Measurements from ENCODE around the gene ATP5MC3. TPM values are rescaled to one million over a fixed set of nuclear protein-coding genes. Genes with fewer than 3 reads are reported as not detected.
"Not testable (repeated sequence)": the region's sequence is repeated elsewhere in the genome, so short reads cannot be mapped to it uniquely, and the experiment has no call there.

The ATP5MC3 gene
- 10 to 100 TPM; 74.4 to 91.3 (median 89.4) TPM for total RNA-seq
- total RNA-seq (2013), result 65.7 TPM
- 39.9 to 203 (median 50.1) reads per million in 29 experiments for total RNA-seq

DNA sequence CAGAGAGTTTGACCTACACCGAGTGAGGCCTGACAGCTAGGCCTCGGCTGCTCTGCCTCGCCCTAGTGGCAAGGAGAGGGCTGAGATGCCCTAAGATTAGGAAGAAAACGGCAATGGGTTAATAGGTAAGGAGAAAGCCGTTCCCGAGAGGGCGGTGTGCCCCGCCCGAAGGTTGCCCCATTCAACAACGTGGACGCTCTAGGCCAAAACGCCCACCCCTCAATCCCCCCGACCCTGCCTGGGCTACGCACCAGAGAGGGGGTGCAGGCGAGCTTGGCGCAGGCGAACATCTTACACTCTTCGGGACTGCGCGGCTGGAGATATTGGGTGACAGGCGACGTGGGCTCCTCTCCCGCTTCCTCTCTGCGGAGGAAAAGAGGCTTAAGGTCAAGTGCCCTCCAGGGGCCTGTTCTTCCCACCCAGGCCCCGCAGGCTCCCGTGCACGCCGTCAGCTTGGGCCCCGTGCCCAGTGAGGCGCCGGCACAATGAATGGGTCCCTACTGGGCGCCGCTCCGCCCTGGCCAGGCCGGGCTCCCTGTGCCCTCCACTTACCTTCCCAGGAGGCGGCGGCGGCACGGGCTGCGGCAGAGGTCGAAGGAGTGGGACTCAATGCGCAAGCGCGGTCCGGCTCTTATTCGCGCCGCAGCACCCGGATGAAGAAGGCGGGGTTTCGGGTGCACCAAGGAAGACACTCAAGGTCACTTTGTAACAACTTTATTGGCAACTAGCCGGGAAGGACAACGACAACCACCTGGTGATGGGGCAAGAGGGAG is at the start of gene ATP5MC3:
ATP5MC3 (minus strand) TSS at position 607 of the 773 bp plus-strand sequence; CDS start at position 290, 317 bp downstream.
- H3K9me3 Mint-ChIP-seq, result peaks cover 0 to 4% (median 0%) of the 10 kb centered on the region in 3 donors
- peaks cover 12 to 14% of the 10 kb centered on the region in 2 experiments for H3K4me1 ChIP-seq (ENCODE audit: control insufficient read depth in 1 of 2, extremely low read depth in 1 of 2, insufficient read depth in 2 of 2, low read length in 2 of 2)
- peak; percentile 86 to 94 (median 92) for ATAC-seq (replicated peaks in 1 of 4)
- peak within 1 kb of the TSS; percentile 87 to 95 (median 95) for H3K4me3 Mint-ChIP-seq
- peak within 1 kb of the TSS; percentile 88 to 90 for H3K27ac Mint-ChIP-seq
- peaks cover 20 to 33% (median 27%) of the 10 kb centered on the region in 3 donors for H3K4me1 Mint-ChIP-seq
- peak; percentile 82 to 97 (median 89) for DNase-seq
- H3K9me3 ChIP-seq, result no peaks in the 10 kb centered on the region
- peak within 1 kb of the TSS; percentile 73 for H3K27ac ChIP-seq (ENCODE audit: low read length)
- H3K4me3 ChIP-seq (ENCODE audit: control insufficient read depth in 1 of 2, extremely low read depth in 1 of 2, low read length in 1 of 2), result peak within 1 kb of the TSS; percentile 93 to 94
- ChIA-PET CTCF (no interaction called here), POLR2A (interaction anchor here in 1 of 2 donors (1.1 kb wide), 1 partner anchor 13 kb away, joined by 4 read pairs; the partner anchor contains the start of gene ATF2)
- H3K27me3 Mint-ChIP-seq, result no peaks in the 10 kb centered on the region
- H3K36me3 ChIP-seq (ENCODE audit: control insufficient read depth in 2 of 2, extremely low read depth in 1 of 2, insufficient read depth in 1 of 2, low read length in 1 of 2), result peaks cover 0 to 35% of the 10 kb centered on the region in 2 donors
- 0% methylated on average over 35 of the region's 53 CpGs for WGBS (ENCODE audit: insufficient coverage)
- no peaks in the 10 kb centered on the region for H3K27me3 ChIP-seq (replicated peaks in 1 of 2; ENCODE audit: control insufficient read depth in 2 of 2, extremely low read depth in 1 of 2, insufficient read depth in 2 of 2, low read length in 1 of 2)
- H3K36me3 Mint-ChIP-seq, result peaks cover 29% of the 10 kb centered on the region

DNA sequence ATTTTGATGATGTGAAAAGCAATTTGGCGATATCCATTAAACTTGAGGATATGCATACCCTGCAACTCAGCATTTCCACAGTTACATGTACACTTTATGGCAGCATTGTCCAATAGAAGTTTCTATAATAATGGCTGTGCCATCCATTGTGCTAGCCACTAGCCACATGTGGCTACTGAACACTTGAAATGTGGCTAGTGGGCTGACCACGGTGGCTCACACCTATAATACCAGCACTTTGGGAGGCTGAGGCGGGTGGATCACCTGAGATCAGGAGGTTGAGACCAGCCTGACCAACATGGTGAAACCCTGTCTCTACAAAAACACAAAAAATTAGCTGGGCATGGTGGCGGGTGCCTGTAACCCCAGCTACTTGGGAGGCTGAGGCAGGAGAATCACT is 47.1 kb upstream of the ATP5MC3 start:
- H3K4me3 Mint-ChIP-seq; H3K4me1 ChIP-seq (ENCODE audit: control insufficient read depth in 1 of 2, extremely low read depth in 1 of 2, insufficient read depth in 2 of 2, low read length in 2 of 2); H3K27ac Mint-ChIP-seq; ATAC-seq (replicated peaks in 1 of 4); DNase-seq; H3K4me1 Mint-ChIP-seq; H3K9me3 ChIP-seq; H3K9me3 Mint-ChIP-seq; H3K36me3 ChIP-seq (ENCODE audit: control insufficient read depth in 2 of 2, extremely low read depth in 1 of 2, insufficient read depth in 1 of 2, low read length in 1 of 2); H3K4me3 ChIP-seq (ENCODE audit: control insufficient read depth in 1 of 2, extremely low read depth in 1 of 2, low read length in 1 of 2); H3K27me3 ChIP-seq (replicated peaks in 1 of 2; ENCODE audit: control insufficient read depth in 2 of 2, extremely low read depth in 1 of 2, insufficient read depth in 2 of 2, low read length in 1 of 2); CTCF ChIA-PET; POLR2A ChIA-PET; H3K27ac ChIP-seq (ENCODE audit: low read length); H3K36me3 Mint-ChIP-seq: not testable (repeated sequence)
- whole genome bisulfite sequencing (ENCODE audit: insufficient coverage), result no CpG with 5 or more reads among the region's 4 CpGs
- H3K27me3 Mint-ChIP-seq, result peaks cover 9 to 15% of the 10 kb centered on the region in 2 donors

DNA sequence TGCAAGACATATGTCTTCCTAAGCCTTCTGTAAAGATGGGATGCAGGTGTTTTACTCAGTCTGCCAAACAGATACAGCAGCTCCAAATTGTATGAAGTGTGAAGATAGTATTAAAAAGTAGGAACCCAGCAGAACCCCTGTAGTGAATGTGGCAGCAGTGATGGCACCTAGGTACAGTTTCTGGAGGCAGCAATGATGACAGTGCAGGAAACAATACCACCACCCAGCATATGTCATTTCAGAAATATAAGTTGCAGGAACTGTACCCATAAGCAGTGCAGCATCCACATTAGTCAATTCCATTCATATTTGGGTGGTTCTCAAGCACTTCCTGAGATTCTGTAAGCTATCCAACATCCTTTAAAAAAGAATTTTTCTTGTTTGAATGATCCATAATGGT is 46.7 kb upstream of the ATP5MC3 start:
- Histone ChIP-seq H3K4me3 (ENCODE audit: control insufficient read depth in 1 of 2, extremely low read depth in 1 of 2, low read length in 1 of 2) (no peak overlapping the region), H3K36me3 (ENCODE audit: control insufficient read depth in 2 of 2, extremely low read depth in 1 of 2, insufficient read depth in 1 of 2, low read length in 1 of 2) (no peaks in the 10 kb centered on the region), H3K27me3 (replicated peaks in 1 of 2; ENCODE audit: control insufficient read depth in 2 of 2, extremely low read depth in 1 of 2, insufficient read depth in 2 of 2, low read length in 1 of 2) (peaks cover 0 to 3% of the 10 kb centered on the region in 2 experiments), H3K9me3 (no peaks in the 10 kb centered on the region), H3K4me1 (ENCODE audit: control insufficient read depth in 1 of 2, extremely low read depth in 1 of 2, insufficient read depth in 2 of 2, low read length in 2 of 2) (no peaks in the 10 kb centered on the region), H3K27ac (ENCODE audit: low read length) (no peak overlapping the region)
- no peak overlapping the region for H3K4me3 Mint-ChIP-seq
- H3K27ac Mint-ChIP-seq, result no peak overlapping the region
- no peaks in the 10 kb centered on the region for H3K36me3 Mint-ChIP-seq
- POLR2A ChIA-PET, result no interaction called here
- H3K9me3 Mint-ChIP-seq, result no peaks in the 10 kb centered on the region
- peaks cover 13 to 18% of the 10 kb centered on the region in 2 donors for H3K27me3 Mint-ChIP-seq
- H3K4me1 Mint-ChIP-seq, result no peaks in the 10 kb centered on the region
- CTCF ChIA-PET, result no interaction called here
- ATAC-seq (replicated peaks in 1 of 4) (no peak), DNase-seq (no peak)

DNA sequence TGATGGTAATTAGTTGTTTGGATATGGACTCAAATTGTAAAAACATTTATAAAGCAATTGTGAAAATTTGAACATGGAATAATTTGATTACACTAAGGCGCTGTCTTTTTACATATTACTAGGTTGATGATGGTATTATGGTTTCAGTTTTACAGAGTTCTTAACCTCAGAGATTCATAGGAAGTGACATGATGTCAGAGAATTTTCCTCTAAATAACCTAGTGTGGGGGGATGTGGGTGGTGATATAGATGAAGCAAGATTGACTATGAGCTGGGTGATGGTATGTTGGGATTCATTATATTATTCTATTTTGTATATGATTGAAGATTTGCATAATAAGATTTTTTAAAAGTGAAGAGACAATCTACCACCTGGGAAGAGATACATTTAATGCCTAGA is 45.9 kb upstream of the ATP5MC3 start:
- no peaks in the 10 kb centered on the region for H3K36me3 Mint-ChIP-seq
- no peaks in the 10 kb centered on the region for H3K4me1 ChIP-seq (ENCODE audit: control insufficient read depth in 1 of 2, extremely low read depth in 1 of 2, insufficient read depth in 2 of 2, low read length in 2 of 2)
- no peak for DNase-seq

DNA sequence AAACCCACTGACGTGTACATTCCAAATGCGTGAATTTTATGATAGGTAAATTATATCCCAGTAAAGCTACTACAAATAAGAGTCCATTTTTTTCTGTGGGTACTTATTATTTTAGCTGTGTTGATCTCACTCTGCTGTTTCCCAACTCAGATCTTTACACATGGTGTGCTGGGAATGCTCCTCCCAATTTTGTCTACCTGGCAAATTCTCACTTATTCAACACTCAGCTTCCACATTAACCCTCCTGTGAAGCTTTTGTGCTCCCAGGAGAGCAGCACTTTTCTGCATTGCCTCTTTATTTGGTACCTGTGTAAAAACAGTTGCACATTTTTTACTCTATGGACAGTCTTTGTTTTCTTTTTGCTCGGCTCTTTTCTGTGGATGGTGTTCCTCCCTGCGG is 38.6 kb upstream of the ATP5MC3 start:
- Histone ChIP-seq H3K4me1 (ENCODE audit: control insufficient read depth in 1 of 2, extremely low read depth in 1 of 2, insufficient read depth in 2 of 2, low read length in 2 of 2) (no peaks in the 10 kb centered on the region), H3K4me3 (ENCODE audit: control insufficient read depth in 1 of 2, extremely low read depth in 1 of 2, low read length in 1 of 2) (no peak overlapping the region), H3K27me3 (replicated peaks in 1 of 2; ENCODE audit: control insufficient read depth in 2 of 2, extremely low read depth in 1 of 2, insufficient read depth in 2 of 2, low read length in 1 of 2) (peaks cover 2 to 3% of the 10 kb centered on the region in 2 experiments), H3K27ac (ENCODE audit: low read length) (no peak overlapping the region), H3K36me3 (ENCODE audit: control insufficient read depth in 2 of 2, extremely low read depth in 1 of 2, insufficient read depth in 1 of 2, low read length in 1 of 2) (no peaks in the 10 kb centered on the region), H3K9me3 (no peaks in the 10 kb centered on the region)
- DNase-seq, result no peak
- Mint-ChIP-seq H3K27me3 (peaks cover 24 to 27% of the 10 kb centered on the region in 2 donors), H3K4me1 (no peaks in the 10 kb centered on the region), H3K27ac (no peak overlapping the region), H3K9me3 (no peaks in the 10 kb centered on the region), H3K36me3 (no peaks in the 10 kb centered on the region), H3K4me3 (no peak overlapping the region)
- POLR2A ChIA-PET, result no interaction called here
- CTCF ChIA-PET, result interaction anchor here in 1 of 2 donors (0.5 kb wide), 1 partner anchor 62 kb away, joined by 3 read pairs; no protein-coding TSS in a partner anchor
- no peak for ATAC-seq (replicated peaks in 1 of 4)
- WGBS (ENCODE audit: insufficient coverage), result 100% methylated on average over 1 of the region's 4 CpGs

More for the DNA sequence above, 45.9 kb upstream of the ATP5MC3 start:
- Histone ChIP-seq H3K4me3 (ENCODE audit: control insufficient read depth in 1 of 2, extremely low read depth in 1 of 2, low read length in 1 of 2) (no peak overlapping the region), H3K9me3 (no peaks in the 10 kb centered on the region), H3K36me3 (ENCODE audit: control insufficient read depth in 2 of 2, extremely low read depth in 1 of 2, insufficient read depth in 1 of 2, low read length in 1 of 2) (no peaks in the 10 kb centered on the region), H3K27me3 (replicated peaks in 1 of 2; ENCODE audit: control insufficient read depth in 2 of 2, extremely low read depth in 1 of 2, insufficient read depth in 2 of 2, low read length in 1 of 2) (peaks cover 0 to 3% of the 10 kb centered on the region in 2 experiments), H3K27ac (ENCODE audit: low read length) (no peak overlapping the region)
- Mint-ChIP-seq H3K4me3 (no peak overlapping the region), H3K4me1 (no peaks in the 10 kb centered on the region), H3K27ac (no peak overlapping the region), H3K27me3 (peaks cover 18 to 19% of the 10 kb centered on the region in 2 donors), H3K9me3 (no peaks in the 10 kb centered on the region)
- ChIA-PET POLR2A (no interaction called here), CTCF (no interaction called here)
- no CpG with 5 or more reads among the region's 1 CpG for WGBS (ENCODE audit: insufficient coverage)
- no peak for ATAC-seq (replicated peaks in 1 of 4)

DNA sequence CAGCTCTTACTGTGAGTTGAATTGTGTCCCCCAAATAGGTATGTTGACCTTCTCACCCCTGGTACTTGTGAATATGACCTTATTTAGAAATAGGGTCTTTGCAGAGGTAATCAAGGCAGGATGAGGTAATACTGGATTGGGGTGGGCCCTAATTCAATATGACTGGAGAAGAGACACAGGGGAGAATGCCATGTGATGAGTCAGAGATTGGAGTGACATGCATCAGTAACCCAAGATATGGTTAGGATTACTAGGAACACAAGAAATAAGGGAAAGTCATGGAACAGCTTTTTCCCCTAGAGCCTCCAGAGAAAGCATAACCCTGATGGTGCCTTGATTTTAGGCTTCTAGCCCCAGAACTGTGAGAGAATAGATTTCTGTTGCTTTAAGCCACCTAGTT is 37.0 kb upstream of the ATP5MC3 start:
- Mint-ChIP-seq H3K27ac (no peak overlapping the region), H3K36me3 (no peaks in the 10 kb centered on the region), H3K4me1 (no peaks in the 10 kb centered on the region), H3K4me3 (no peak overlapping the region), H3K27me3 (peaks cover 24 to 31% of the 10 kb centered on the region in 2 donors), H3K9me3 (no peaks in the 10 kb centered on the region)
- Histone ChIP-seq H3K9me3 (no peaks in the 10 kb centered on the region), H3K4me3 (ENCODE audit: control insufficient read depth in 1 of 2, extremely low read depth in 1 of 2, low read length in 1 of 2) (no peak overlapping the region), H3K36me3 (ENCODE audit: control insufficient read depth in 2 of 2, extremely low read depth in 1 of 2, insufficient read depth in 1 of 2, low read length in 1 of 2) (no peaks in the 10 kb centered on the region), H3K27ac (ENCODE audit: low read length) (no peak overlapping the region), H3K4me1 (ENCODE audit: control insufficient read depth in 1 of 2, extremely low read depth in 1 of 2, insufficient read depth in 2 of 2, low read length in 2 of 2) (no peaks in the 10 kb centered on the region), H3K27me3 (replicated peaks in 1 of 2; ENCODE audit: control insufficient read depth in 2 of 2, extremely low read depth in 1 of 2, insufficient read depth in 2 of 2, low read length in 1 of 2) (peaks cover 2 to 3% of the 10 kb centered on the region in 2 experiments)
- DNase-seq, result no peak
- no peak for ATAC-seq (replicated peaks in 1 of 4)
- CTCF ChIA-PET, result no interaction called here
- POLR2A ChIA-PET, result no interaction called here

Measured in T-cell (primary cell).